C4-2B (cell line): ENCODE measurements around the gene CCDC110.

Experiments used
- H3K27ac ChIP-seq: fragments of 450-650 bp; 2 replicates; pipeline ENCODE4 v1.5.1; 2017
- CTCF ChIP-seq: fragments of 450-650 bp; conservative IDR thresholded peaks from 2 replicates; pipeline ENCODE4 v1.5.1; 2017; ENCODE audit warnings: mild to moderate bottlenecking
- ZFX ChIP-seq: fragments of 450-650 bp; IDR thresholded peaks from 2 replicates; pipeline ENCODE4 v1.6.1; 2017

Gene CCDC110

GRCh38 chr4:185464183-185464582, 7.3 kb downstream of the CCDC110 start:
- TF ChIP-seq ZFX (no peak), CTCF (no peak)
- H3K27ac ChIP-seq, result no peak overlapping the region

- H3K27ac ChIP-seq, result no peak overlapping the region
- no peak for TF ChIP-seq ZFX
Observed at GRCh38 chr4:185463541-185463940, 8.0 kb downstream of the CCDC110 start.

- TF ChIP-seq CTCF, result no peak
- no peak for TF ChIP-seq ZFX
- H3K27ac ChIP-seq, result no peak overlapping the region
Observed at GRCh38 chr4:185461565-185461964, 10.0 kb downstream of the CCDC110 start.

GRCh38 chr4:185457136-185457535, 14.4 kb downstream of the CCDC110 start:
- TF ChIP-seq CTCF, result no peak
- TF ChIP-seq ZFX, result no peak
- H3K27ac ChIP-seq, result no peak overlapping the region

- no peak for TF ChIP-seq ZFX
- TF ChIP-seq CTCF, result no peak
- no peak overlapping the region for H3K27ac ChIP-seq
Observed at GRCh38 chr4:185456131-185456530, 15.4 kb downstream of the CCDC110 start.

- H3K27ac ChIP-seq, result no peak overlapping the region
- TF ChIP-seq CTCF (no peak), ZFX (no peak)
Observed at GRCh38 chr4:185445209-185445608, 26.3 kb downstream of the CCDC110 start.

GRCh38 chr4:185441479-185441878, 30.1 kb downstream of the CCDC110 start:
- H3K27ac ChIP-seq, result no peak overlapping the region
- no peak for TF ChIP-seq ZFX
- no peak for TF ChIP-seq CTCF

- H3K27ac ChIP-seq, result no peak overlapping the region
- TF ChIP-seq CTCF (no peak), ZFX (no peak)
Observed at GRCh38 chr4:185437809-185438208, 33.7 kb downstream of the CCDC110 start.
